Fibroblast of lung (primary cell): ENCODE results near the gene RPRD2. TPM values are rescaled to one million over a fixed set of nuclear protein-coding genes. Genes with fewer than 3 reads are reported as not detected.

Source experiments
- DNase-seq, 2 donors: peaks; one replicate each; pipeline versions ENCODE4 v3.0.0 to v3.0.0-alpha.2; 2010; ENCODE audit warnings: low read depth in 2 of 2
- H2AFZ ChIP-seq: 2 replicates; pipeline ENCODE4 v1.5.1; 2012; ENCODE audit warnings: low read length, control low read depth, inconsistent platforms
- H3K27ac ChIP-seq: 2 replicates; pipeline ENCODE4 v1.5.1; 2011; ENCODE audit warnings: low read length, control low read depth; ENCODE audit not compliant: insufficient read depth
- H3K27me3 ChIP-seq: 2 replicates; pipeline ENCODE4 v1.5.1; 2011; ENCODE audit warnings: mild to moderate bottlenecking, low read length; ENCODE audit not compliant: control insufficient read depth, insufficient read depth
- H3K36me3 ChIP-seq: 2 replicates; pipeline ENCODE4 v1.5.1; 2011; ENCODE audit warnings: low read length; ENCODE audit not compliant: control insufficient read depth, insufficient read depth
- H3K4me1 ChIP-seq: 2 replicates; pipeline ENCODE4 v1.5.1; 2011; ENCODE audit warnings: low read length; ENCODE audit not compliant: control insufficient read depth, insufficient read depth; ENCODE audit errors: extremely low read depth
- H3K4me2 ChIP-seq: 2 replicates; pipeline ENCODE4 v1.5.1; 2011; ENCODE audit warnings: low read length, control low read depth; ENCODE audit not compliant: insufficient read depth; ENCODE audit errors: extremely low read depth
- H3K4me3 ChIP-seq, 4 experiments: fragments of 200-600 bp in 1 of 4; sonication (generic) in 1 of 4; replicated peaks in 1 of 4; 2 replicates each; pipeline ENCODE4 v1.5.1; 2011 to 2016; ENCODE audit warnings: low read length in 4 of 4, low read depth in 3 of 4, mild to moderate bottlenecking in 3 of 4, control low read depth in 2 of 4, inconsistent platforms in 1 of 4, mixed read lengths in 1 of 4; ENCODE audit not compliant: insufficient read depth in 1 of 4; ENCODE audit errors: control extremely low read depth in 1 of 4
- H3K79me2 ChIP-seq: 2 replicates; pipeline ENCODE4 v1.5.1; 2012; ENCODE audit warnings: mild to moderate bottlenecking, low read length, inconsistent platforms; ENCODE audit not compliant: control insufficient read depth, insufficient read depth
- H3K9ac ChIP-seq: 2 replicates; pipeline ENCODE4 v1.5.1; 2011; ENCODE audit warnings: mild to moderate bottlenecking, low read length, control low read depth; ENCODE audit not compliant: insufficient read depth
- H3K9me3 ChIP-seq: 2 replicates; pipeline ENCODE4 v1.5.1; 2012; ENCODE audit warnings: low read depth, low read length; ENCODE audit not compliant: control insufficient read depth, insufficient read depth
- H4K20me1 ChIP-seq: 2 replicates; pipeline ENCODE4 v1.5.1; 2011; ENCODE audit warnings: low read length; ENCODE audit not compliant: control insufficient read depth, insufficient read depth; ENCODE audit errors: extremely low read depth
- CTCF ChIP-seq, 2 donors: IDR thresholded peaks in 1 of 2; conservative IDR thresholded peaks in 1 of 2; 1 replicate in 1 of 2; 2 replicates in 1 of 2; pipeline ENCODE4 v1.5.1; 2011 to 2012; ENCODE audit warnings: low read length in 2 of 2, control low read depth in 1 of 2, inconsistent platforms in 1 of 2, low read depth in 1 of 2, mild to moderate bottlenecking in 1 of 2
- EZH2 ChIP-seq: IDR thresholded peaks from 2 replicates; pipeline ENCODE4 v1.5.1; 2012; ENCODE audit warnings: low read length, control low read depth, mild to moderate bottlenecking; ENCODE audit errors: missing control alignments
- polyA plus RNA-seq, 2 donors: library from polyadenylated mRNA; depleted of rRNA in 1 of 2; stranded (reverse) in 1 of 2; unstranded in 1 of 2; fragments of >200 nt; gene quantifications; 2 replicates each; pipeline ENCODE4 v1.2.1, GENCODE V29; 2011 to 2012; ENCODE audit warnings: missing spikeins in 1 of 2
- total RNA-seq: library from RNA; depleted of rRNA; stranded (reverse); fragments of >200 nt; gene quantifications from 2 replicates; pipeline ENCODE4 v1.2.1, GENCODE V29; 2014

The RPRD2 gene
- total and polyA plus RNA-seq, 2 donors (not counting 1 experiment from before 2014, with no cell fraction given): 12.1 to 13.4 TPM

GRCh38 chr1:150525348-150525747 is 161.4 kb downstream of the RPRD2 start:
- no peak overlapping the region for H3K9ac ChIP-seq
- H4K20me1 ChIP-seq: no peaks in the 10 kb centered on the region
- no peaks in the 10 kb centered on the region for H3K79me2 ChIP-seq
- H3K9me3 ChIP-seq: no peaks in the 10 kb centered on the region
- TF ChIP-seq CTCF (conservative IDR thresholded peaks at IDR 0.05 in 1 of 2, IDR thresholded peaks at IDR 0.05 in 1 of 2; ENCODE audit: low read depth in 1 of 2, low read length in 2 of 2) (no peak), EZH2 (no peak)
- no peak overlapping the region for H2AFZ ChIP-seq
- no peak overlapping the region for H3K4me2 ChIP-seq
- H3K4me3 ChIP-seq: no peak overlapping the region
- DNase-seq: no peak
- H3K36me3 ChIP-seq: no peaks in the 10 kb centered on the region
- H3K27ac ChIP-seq: no peak overlapping the region
- no peaks in the 10 kb centered on the region for H3K27me3 ChIP-seq
- no peaks in the 10 kb centered on the region for H3K4me1 ChIP-seq

Other genes with a start within 250 kb of the RPRD2 start
- 55.0 and 65.6 TPM in 2 replicates for gene PLEKHO1, start 214.2 kb upstream of the RPRD2 start, total RNA-seq
- gene PLEKHO1, start 214.2 kb upstream of the RPRD2 start, polyA plus RNA-seq: 35.1 and 48.3 TPM in 2 replicates
- gene ANP32E, start 128.0 kb upstream of the RPRD2 start, total RNA-seq: 17.5 and 24.6 TPM in 2 replicates
- 22.4 and 29.2 TPM in 2 replicates for gene ANP32E, start 128.0 kb upstream of the RPRD2 start, polyA plus RNA-seq
- gene CA14, start 106.4 kb upstream of the RPRD2 start, total RNA-seq: not detected in 2 replicates
- 0.08 TPM in 1 of 2 replicates, not detected in the other for gene CA14, start 106.4 kb upstream of the RPRD2 start, polyA plus RNA-seq
- gene APH1A, start 95.1 kb upstream of the RPRD2 start, total RNA-seq: 81.4 and 84.7 TPM in 2 replicates
- gene APH1A, start 95.1 kb upstream of the RPRD2 start, polyA plus RNA-seq: 125 and 136 TPM in 2 replicates
- gene C1orf54, start 91.4 kb upstream of the RPRD2 start, total RNA-seq: 32.0 and 36.5 TPM in 2 replicates
- 16.3 and 42.8 TPM in 2 replicates for gene C1orf54, start 91.4 kb upstream of the RPRD2 start, polyA plus RNA-seq
- gene CIART, start 81.6 kb upstream of the RPRD2 start, total RNA-seq: 5.1 and 10.4 TPM in 2 replicates
- 15.3 and 15.4 TPM in 2 replicates for gene CIART, start 81.6 kb upstream of the RPRD2 start, polyA plus RNA-seq
- 53.7 and 54.7 TPM in 2 replicates for gene MRPS21, start 70.3 kb upstream of the RPRD2 start, total RNA-seq
- 74.1 and 82.2 TPM in 2 replicates for gene MRPS21, start 70.3 kb upstream of the RPRD2 start, polyA plus RNA-seq
- 32.6 and 37.0 TPM in 2 replicates for gene PRPF3, start 42.6 kb upstream of the RPRD2 start, total RNA-seq
- gene PRPF3, start 42.6 kb upstream of the RPRD2 start, polyA plus RNA-seq: 25.6 and 28.8 TPM in 2 replicates
- 17.3 and 27.7 TPM in 2 replicates for gene TARS2, start 123.3 kb downstream of the RPRD2 start, total RNA-seq
- 7.4 and 13.3 TPM in 2 replicates for gene TARS2, start 123.3 kb downstream of the RPRD2 start, polyA plus RNA-seq
- 7.7 and 25.1 TPM in 2 replicates for gene ECM1, start 144.0 kb downstream of the RPRD2 start, total RNA-seq
- gene ECM1, start 144.0 kb downstream of the RPRD2 start, polyA plus RNA-seq: 108 and 137 TPM in 2 replicates
- 0.83 and 1.0 TPM in 2 replicates for gene FALEC, start 151.6 kb downstream of the RPRD2 start, total RNA-seq
- 0.15 TPM in 1 of 2 replicates, not detected in the other for gene FALEC, start 151.6 kb downstream of the RPRD2 start, polyA plus RNA-seq
- 6.4 and 13.0 TPM in 2 replicates for gene ADAMTSL4, start 185.3 kb downstream of the RPRD2 start, total RNA-seq
- 7.3 and 19.8 TPM in 2 replicates for gene ADAMTSL4, start 185.3 kb downstream of the RPRD2 start, polyA plus RNA-seq
- gene MCL1, start 215.5 kb downstream of the RPRD2 start, total RNA-seq: 232 and 233 TPM in 2 replicates
- gene MCL1, start 215.5 kb downstream of the RPRD2 start, polyA plus RNA-seq: 108 and 136 TPM in 2 replicates